IPS DF 4.7 (cell line): ENCODE results near the gene PKP1.

Source experiments
- DNase-seq: peaks from one replicate; pipeline ENCODE4 v3.0.0-alpha.2; 2013; ENCODE audit warnings: low spot score; ENCODE audit errors: extremely low read depth

The PKP1 gene

GRCh38 chr1:201279313-201279712 lies 4.0 kb upstream of the PKP1 start:
- no peak for DNase-seq

GRCh38 chr1:201280884-201281283 lies 2.4 kb upstream of the PKP1 start:
- DNase-seq, result no peak

- no peak for DNase-seq
Measured at GRCh38 chr1:201281573-201281972, 1.7 kb upstream of the PKP1 start.

GRCh38 chr1:201282216-201282615 lies 1.1 kb upstream of the PKP1 start:
- no peak for DNase-seq

- DNase-seq, result no peak
Measured at GRCh38 chr1:201283836-201284553, 689 bp downstream of the PKP1 start.

- DNase-seq, result no peak
Measured at GRCh38 chr1:201284636-201285035, 1.3 kb downstream of the PKP1 start.

- no peak for DNase-seq
Measured at GRCh38 chr1:201285846-201286245, 2.5 kb downstream of the PKP1 start.

GRCh38 chr1:201286445-201286844 lies 3.1 kb downstream of the PKP1 start:
- DNase-seq, result no peak

GRCh38 chr1:201288007-201288406 lies 4.7 kb downstream of the PKP1 start:
- DNase-seq, result no peak

- no peak for DNase-seq
Measured at GRCh38 chr1:201288765-201289164, 5.5 kb downstream of the PKP1 start.

GRCh38 chr1:201290551-201290950 lies 7.2 kb downstream of the PKP1 start:
- DNase-seq, result no peak

- DNase-seq, result no peak
Measured at GRCh38 chr1:201291916-201292315, 8.6 kb downstream of the PKP1 start.

- no peak for DNase-seq
Measured at GRCh38 chr1:201294876-201295275, 11.6 kb downstream of the PKP1 start.

- no peak for DNase-seq
Measured at GRCh38 chr1:201295346-201295745, 12.0 kb downstream of the PKP1 start.

- DNase-seq, result no peak
Measured at GRCh38 chr1:201295861-201296260, 12.6 kb downstream of the PKP1 start.

- no peak for DNase-seq
Measured at GRCh38 chr1:201296352-201296751, 13.0 kb downstream of the PKP1 start.

GRCh38 chr1:201298396-201299381 lies 15.4 kb downstream of the PKP1 start:
- no peak for DNase-seq

- no peak for DNase-seq
Measured at GRCh38 chr1:201299968-201300367, 16.7 kb downstream of the PKP1 start.

- DNase-seq, result no peak
Measured at GRCh38 chr1:201300641-201301040, 17.3 kb downstream of the PKP1 start.

- DNase-seq, result no peak
Measured at GRCh38 chr1:201302163-201303152, 19.2 kb downstream of the PKP1 start.

- no peak for DNase-seq
Measured at GRCh38 chr1:201304126-201304525, 20.8 kb downstream of the PKP1 start.
